Hematopoietic multipotent progenitor cell treated with erythropoietin and hydrocortisone succinate and interleukin-3 and kit ligand, for 8 days (in vitro differentiated cells): ENCODE results near the gene CAMK2B.

Experiments
- DNase-seq: peaks from one replicate; pipeline ENCODE4 v3.0.0-alpha.2; 2015

CAMK2B gene

DNA sequence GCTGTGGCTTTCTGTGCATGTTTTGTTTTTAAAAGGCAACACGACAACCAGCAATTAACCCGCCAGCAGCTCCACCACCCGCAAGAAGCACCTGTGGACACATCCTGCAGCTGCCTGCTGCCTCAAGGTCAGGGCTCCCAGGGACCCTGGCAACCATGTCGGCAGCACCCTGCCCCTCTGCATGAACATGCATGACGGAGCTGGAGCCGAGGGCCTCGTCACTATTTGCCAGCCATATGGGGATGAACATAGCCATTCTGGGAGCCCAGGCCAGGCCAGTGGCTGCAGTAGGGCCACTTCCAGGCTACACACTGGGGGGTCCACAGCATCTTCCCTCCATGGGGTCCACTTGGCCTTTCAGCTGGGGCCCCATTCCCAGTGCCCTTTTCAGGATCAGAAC is 52.9 kb downstream of the CAMK2B start:
- no peak for DNase-seq

DNA sequence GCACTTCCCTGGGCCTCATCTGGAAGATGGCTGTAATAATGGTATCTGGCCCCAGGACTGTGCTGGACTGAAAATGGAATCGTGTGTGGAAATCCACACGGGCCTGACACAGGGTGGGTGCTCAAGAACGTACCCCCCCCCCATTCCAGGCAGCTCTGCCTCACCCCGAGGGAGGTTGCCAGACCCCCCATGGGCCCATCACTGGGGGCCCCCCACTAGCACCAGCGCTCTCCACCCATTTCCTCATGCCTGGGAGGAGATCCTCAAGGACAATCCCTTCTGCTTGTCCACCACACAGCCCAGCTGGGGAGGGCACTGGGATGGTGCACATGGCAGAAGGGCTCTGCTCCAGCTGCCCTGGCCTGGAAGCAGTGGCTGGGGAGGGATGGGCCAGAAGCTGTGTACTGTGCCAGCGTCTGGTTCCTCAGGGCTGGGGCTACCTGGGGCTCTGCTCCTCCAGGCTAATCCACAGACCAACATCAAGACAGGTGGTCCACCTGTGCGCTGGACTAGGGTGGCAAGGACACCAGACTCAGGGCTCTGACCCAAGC is 55.4 kb downstream of the CAMK2B start:
- DNase-seq: no peak

DNA sequence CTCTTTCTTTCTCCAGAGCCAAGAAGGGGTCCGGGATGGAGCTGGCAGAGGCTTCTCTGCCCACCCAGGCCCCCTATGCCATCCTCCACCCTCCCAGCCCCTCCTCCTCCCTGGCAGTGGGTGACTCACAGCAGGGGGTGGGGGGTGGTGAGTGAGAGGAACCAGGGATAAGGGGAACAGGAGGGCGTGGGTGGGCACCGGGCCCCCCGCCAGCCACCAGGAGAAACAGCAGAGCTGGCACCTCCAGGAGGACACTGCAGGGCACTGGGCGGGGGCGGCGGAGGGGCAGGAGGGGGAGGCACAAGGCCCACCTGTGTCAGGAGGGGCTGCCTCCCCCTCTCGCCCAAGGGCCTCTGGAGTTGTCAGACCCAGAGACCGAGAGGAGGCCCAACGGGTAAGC is 56.0 kb downstream of the CAMK2B start:
- no peak for DNase-seq

DNA sequence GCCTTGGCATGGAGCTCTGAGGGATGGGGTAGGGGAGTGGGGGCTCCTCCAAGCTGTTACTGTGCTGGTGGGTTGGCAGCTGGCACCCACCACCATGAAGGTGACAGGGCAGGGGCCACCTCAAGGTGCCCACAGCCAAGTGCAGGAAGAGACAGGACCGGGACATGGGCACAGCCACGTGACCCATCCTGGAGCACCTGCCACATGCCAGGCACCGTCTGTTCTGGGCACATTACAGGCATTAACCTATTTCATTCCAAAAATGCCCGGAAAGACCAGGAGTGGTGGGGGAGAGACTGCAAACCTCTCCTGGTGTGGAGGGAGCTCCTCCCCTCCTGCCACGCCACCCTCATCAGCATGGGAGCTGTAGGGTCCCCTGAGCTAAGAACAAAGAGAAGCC is 56.7 kb downstream of the CAMK2B start:
- DNase-seq: no peak

DNA sequence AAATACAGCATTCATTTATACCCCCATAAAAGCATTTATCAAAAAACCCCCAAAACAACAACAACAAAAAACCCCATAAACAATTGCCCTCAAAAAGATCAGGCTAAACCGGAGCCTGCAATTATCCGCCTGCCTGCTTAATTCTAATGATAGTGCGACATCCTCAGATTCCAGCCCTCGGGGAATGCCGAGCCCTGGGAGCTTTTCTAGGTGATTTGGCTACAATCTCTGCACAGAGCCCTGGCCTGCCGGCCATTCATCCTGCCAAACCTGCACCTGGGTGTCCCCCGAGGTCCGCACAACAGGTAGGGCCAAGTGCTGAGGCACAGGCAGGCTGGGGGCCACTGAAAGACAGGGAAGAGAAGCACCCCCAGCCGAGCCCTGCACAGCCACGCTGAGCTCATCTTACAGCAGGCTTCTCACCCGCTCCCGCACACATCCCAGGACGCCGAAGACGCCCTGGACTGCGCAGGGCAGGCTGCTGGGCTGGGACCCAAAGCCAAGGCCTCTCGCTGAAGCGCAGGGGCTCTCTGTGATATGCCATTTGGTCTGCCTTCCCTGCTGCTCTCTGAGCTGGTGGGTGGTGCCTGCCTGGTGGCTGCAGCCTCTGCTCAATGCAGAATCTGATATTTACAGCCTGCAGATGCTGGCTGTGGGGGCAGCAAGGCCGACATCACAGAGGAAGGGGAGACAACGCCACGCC is 57.5 kb downstream of the CAMK2B start:
- no peak for DNase-seq

DNA sequence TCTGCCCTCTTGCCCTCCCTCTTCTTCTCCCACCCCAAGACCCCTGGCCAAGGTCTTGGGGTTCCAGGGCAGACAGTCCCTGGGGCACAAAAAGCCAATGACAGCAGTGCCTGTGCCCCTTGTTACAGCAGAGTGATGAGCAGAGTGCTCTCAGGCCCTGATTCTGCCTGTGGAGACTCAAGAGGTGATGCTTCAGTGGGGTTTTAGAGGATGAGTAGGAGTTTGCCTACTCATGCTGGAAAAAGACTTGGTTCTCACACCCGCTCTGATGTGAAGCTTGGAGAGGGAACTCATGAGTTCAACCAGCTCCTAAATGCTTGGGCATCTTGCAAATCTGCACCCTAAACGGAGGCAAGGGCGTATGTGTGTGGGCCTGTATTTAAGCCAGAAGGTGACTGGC is 58.2 kb downstream of the CAMK2B start:
- no peak for DNase-seq

DNA sequence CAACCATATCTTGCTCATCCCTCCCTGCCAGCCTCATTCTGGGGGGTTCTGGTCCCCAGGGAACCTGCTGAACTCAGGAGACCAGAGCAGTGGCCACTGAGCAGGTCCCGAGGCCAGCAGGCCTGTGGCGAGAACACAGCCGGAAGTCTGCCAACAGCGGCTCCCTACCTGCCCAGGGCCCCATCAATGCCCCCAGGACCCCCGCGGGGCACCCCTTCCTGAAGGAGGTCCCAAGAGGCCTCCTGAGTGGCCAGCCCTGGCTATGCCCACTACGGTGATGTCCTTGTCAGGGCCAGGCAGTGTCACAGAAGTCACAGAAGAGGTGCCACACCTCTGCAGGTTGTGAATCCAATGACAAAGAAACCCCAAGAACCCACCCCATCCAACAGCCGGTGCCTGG is 58.9 kb downstream of the CAMK2B start:
- DNase-seq: no peak

DNA sequence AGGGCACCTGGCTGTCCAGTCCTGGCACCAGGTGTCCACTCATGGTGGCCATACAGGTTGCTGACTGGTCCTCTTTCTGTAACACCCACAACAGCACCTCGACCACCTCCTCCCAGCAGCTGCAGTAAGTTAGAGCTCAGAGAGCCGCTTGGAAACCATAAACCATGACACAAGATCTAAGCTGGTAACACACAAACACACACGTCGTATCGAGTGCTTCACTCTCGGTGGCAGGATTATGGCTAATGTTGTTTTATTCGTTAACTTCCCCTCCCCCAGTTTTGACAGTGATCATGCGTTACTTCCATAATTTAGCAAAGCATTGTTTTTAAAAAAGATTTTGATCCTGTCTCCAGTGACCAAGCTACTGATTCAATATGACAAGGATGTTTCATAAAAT is 59.7 kb downstream of the CAMK2B start:
- DNase-seq: no peak

DNA sequence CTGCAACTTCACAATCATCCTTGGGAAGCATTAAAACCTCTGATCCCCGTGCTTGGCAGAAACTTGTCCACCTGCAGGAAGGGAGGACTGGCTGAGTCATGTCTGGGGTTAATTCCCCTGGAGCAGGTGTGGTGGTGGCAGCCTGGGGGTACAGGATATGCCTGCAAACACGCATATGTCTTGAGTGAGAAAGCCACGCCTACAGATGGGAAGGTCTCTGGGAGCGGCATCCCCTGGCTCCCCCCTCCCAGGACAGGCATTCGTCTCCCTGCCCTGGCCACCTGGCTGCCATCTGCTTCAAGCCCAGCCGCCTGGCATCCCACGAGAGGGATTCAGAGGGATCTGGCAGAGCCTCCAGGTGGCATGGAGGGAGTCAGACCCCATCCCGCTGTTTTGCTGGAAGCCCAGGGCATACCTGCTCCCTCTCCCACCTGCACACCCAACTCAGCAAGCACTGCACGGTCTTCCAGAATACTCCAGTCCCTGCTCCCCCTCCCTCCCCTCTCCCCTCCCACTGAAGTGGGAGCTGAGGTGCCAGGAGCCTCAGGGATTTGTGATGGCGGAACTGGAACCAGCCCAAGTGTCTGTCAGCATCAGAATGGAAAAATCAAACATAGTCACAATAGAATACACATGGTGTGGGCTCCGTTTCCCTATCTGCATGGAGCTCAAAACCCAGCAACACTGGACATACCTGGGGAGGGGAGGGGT is 61.0 kb downstream of the CAMK2B start:
- DNase-seq: no peak

DNA sequence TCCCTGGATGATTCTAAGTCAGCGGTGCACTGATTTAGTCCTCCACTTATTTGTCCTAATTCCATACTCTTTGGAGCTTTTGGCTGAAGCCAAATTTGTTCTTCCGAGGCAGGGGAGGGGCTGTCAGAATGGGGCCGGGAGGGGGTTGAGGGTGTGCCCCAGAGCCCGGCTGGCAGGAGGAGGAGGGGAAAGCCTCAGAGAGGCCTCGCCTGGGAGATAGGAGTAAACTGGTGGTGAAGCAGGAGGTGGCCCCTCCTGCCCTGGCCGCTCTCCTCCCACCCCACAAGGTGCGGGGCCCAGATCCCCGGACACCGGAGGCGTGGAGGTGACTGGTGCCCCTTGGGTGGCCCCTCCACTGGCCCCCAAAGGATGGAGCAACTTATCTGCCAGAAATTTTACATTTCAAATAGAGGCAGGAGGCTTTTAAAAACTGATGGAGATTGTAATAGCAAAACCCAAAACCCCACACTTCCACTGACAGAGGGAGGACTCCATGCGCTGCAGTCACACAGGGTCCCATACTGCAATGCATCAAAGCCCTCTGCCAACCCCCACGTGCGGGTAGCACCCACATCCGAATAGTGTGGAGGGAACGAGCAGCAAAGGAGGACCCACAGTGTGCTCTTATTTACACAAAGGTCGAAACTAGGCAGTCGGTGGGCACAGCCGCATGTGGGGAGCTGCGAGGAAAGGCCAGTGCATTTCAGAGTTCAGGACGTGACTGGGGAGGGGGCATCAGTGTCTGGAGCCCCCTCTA is 61.9 kb downstream of the CAMK2B start:
- DNase-seq: no peak

DNA sequence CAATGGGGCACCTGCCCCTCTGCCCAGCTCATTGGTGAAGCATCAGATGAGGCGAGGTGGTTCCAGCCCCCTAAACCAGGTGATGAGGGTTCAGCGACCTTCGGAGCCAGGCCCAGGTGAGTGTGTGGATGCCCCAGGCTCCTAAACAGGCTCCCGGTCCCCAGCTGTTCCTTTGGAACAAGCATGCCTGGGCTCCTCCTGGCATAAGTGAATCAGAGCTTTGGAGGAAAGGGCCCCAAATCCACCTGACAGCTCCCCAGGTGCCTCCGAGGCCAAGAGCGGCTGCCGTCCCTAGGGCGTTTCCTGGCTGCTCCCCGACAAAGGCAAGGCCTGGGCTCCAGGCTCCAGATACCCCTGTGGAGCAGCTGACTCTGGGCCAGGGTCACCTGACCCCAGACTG is 63.4 kb downstream of the CAMK2B start:
- no peak for DNase-seq

DNA sequence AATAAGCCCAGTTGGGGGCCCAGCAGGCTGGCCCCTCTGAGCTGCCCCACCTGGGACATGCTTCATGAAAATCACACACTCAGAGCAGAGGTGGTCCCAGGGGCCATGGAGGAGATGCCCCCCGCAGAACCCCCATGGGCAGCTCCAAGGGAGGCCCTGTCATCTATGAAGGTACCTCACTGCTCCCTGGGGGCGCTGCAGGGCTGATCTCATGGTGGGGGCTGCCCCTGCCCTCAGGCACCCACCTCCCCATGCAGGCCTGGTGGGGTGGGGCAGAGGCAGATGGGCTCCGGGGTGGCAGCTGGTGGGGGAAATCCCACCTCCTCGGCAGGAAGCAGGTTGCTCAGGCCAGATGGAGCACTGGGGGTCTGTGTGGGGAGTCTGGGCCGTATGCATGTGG is 64.2 kb downstream of the CAMK2B start:
- no peak for DNase-seq

DNA sequence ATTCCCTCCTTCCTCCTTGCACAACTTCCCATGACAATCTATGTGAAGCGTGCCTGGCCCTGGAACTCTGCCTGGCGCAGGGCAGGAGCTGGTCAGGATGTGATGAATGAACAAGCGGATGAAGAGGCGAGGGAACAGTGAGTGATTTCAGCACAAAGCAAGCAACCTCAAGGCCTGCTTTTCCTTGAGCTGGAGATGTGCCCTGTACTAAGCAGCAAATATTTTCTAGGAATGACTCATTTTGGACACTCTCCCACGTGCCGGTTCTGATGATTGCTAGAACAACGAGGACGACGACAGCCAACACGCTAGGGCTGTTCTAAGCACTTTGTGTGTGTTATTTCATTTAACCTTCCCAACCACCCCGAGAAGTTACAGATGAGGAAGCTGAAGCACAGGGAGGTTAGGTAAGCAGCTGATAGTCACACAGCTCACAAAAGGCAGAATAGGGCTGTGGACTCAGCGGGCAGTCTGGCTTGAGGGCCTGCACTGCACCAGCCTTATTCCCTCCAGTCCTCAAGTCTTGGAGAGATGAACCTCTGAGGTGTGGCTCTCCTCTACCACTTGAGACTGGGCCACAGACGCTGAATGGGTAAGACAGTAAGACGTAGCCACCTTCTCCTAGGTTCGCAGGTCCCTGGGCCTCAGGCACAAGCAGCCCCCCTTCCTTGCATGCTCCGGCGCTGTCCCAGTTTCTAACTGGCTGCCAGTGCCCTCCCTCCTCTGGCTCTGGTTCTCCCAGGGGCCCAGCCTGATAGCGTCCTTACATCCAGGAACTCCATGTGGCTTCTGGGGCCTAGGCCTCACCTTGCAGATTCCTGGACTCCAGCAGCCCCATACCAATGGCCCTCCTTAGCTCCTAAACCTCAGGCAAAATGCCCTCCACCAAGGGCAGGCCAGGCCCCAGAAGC is 65.6 kb downstream of the CAMK2B start:
- DNase-seq: no peak

DNA sequence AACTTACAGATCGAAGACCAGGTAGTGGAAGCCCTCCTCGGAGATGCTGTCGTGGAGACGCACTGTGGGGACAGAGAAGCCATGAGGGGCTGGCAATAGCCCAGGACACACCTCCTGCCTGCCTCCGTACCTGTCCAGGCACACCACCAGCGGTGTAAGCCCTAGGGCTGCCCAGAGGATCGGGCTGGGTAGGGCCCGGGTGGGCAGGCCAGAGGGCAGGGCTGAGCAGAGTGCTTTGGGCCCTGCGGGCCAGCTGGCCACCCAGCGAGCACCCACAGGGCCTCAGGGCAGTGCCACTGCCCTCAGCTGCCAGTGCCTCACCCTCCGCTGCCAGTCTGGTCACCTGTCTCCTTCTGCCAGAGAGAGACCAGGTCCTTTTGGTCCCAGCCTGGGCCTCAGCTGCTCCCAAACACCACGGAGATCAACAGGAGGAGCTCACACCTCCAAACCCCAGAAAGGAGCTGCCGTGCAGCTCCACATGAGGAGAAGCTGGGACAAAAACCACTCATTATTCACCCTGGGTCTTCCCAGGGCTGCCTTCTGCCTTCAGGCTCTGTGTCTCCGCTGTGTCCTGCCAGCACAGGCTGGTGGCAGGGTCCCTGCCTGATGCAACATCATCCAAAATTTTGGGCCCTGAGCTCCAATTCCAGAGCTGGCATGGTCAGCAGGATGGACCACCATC is 66.4 kb downstream of the CAMK2B start:
- DNase-seq: no peak

DNA sequence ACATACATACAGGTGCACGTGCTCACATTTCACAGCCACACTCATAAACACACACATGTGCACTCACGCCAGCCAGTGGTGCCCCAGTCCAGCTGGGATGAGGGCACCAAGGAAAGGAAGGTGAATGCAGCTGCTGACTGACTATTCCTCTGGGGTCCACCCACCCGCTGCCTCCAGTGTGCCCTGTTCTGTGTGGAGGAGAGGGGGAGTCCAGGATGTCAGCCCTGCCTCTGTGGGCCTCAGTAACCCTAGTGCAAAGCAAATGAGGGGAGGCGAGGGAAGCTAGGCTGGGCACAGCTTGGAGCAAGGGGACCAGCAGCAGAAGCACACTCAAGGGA is 67.0 kb downstream of the CAMK2B start:
- no peak for DNase-seq

DNA sequence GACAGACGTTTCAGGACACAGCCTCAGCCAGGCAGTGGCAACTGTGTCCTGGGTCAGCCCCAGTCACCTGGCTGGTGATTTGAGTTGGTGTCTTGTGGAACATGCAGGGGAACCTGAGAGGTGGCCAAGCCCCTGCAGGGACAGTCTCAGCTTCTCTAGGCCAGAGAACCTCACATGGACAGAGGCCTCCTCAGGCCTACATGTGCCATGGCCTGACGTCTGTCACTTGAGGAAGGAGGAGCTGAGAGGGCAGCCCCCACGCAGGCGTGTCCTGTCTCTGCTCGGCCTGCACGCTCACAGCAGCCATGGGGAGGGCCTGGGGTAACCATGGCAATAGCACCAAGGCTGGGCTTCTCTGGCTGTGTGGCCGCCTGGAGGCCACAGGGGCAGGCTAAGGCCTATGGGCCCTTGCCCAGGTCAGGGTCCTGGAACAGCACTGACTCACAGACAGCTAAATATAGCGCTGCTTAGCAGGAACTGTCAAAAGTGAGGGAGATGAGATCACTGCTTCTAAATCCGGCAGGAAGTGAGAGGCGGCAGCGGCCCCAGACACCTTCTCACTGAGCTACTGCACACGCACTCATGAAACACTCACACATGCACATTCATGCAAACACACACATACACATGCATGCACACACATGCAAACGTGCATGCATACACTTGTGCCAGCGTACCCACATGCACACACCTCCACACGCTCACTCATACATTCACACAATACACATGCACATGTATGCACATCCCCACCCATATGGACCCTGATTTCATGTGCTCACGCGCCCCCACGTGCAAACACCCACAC is 67.6 kb downstream of the CAMK2B start:
- peak; percentile 30 for DNase-seq

DNA sequence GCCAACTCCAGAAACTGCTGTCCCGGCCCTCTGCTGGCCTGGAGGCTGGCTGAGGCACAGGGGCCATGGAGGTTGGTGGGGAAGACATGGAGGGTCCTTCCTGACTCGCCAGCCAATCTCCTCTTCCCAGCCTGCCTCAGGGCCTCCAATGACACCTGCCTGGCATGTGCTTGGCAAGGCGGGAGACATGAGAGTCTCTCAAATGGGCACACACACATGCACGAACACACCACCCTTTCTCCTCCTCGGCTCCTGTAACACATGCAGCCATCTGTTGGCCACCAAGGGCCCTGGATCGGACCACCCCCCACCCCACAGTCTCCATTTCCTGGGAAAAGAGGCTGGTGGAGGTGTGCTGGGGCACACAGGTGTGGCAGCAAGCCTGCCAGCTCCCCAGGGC is 68.2 kb downstream of the CAMK2B start:
- no peak for DNase-seq

DNA sequence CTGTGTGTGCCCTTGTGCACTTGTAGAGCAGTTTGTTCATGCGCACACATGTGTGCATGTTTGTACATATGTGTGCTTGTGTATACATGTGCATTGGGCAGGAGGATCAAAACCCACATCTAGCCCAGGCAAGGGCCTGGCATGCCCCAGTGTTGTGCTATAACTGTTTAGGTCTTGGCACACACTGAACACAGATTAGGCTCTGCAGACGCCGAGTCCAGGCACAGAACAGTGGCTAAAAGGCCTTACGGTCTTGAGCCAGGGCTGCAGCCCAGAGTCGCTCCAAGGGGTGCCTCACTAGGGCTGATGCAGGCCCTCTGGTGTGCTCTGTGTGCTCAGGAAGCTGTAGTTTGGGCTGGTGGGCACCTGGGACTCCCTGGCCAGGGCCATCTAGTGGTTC is 68.9 kb downstream of the CAMK2B start:
- no peak for DNase-seq

DNA sequence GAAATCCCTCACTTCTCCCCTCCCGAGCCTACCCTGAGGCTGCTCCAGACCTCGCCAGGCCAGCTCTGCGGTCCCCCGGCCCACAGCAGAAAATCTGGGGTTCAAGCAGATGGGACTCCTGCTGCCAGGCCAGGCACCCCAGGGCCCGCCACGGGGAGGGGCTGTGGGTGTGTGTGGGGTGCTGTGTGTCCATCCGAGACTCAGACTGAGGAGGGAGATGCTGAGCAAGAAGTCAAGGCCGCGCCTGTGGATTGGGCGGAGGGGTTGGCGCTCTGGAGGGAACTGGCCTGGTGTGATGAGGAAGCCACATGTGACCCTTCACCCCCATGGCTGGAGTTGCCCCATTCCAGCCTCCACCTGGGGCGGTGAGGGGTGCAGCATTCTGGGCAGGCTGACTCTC is 73.5 kb downstream of the CAMK2B start:
- no peak for DNase-seq

DNA sequence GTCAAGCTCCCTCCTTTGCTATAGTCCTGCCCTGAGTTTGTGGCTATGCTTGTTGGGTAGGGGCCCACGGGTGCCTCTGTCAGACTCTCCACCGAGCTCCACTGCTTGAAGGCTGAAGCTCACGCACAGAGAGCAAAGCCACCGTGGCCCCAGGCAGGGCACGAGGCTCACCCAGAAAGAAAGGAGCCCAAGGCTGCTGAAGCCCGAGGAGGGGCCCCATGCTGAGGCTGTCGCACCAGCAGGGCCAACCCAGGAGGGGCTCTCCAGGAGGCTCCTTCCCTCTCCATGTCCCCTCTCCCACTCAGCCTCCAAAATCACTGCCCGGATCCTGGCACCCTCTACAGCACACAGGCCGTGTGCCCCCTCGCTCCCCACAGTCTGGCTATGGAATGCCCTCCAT is 74.1 kb downstream of the CAMK2B start:
- no peak for DNase-seq

DNA sequence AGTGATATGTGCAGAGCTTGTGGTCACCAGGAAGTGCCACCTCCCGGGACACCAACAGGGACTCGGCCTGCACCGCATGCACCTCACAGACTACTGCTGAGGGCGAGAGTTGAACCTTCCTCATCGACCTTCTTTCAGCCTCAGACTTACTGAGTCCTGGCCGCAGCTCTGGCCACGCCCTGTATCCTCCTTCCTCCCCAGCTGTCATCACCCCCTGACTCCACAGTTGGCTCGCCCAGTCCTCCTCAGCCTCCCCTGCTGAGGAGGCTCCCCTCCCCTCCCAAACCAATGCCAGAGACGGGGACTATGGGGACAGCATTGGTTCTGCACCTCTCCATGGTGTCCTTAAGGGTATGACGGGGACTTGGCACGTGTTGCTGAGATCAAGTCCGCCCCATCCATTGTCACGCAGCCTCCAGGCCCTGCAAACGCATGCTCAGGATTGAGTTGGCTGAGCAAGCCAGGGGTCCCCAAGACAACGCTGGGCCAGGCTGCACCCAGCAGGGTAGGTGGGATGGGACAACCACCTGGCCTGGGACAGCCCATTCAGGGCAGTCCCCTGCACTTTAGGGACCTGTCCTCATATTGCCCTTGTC is 75.7 kb downstream of the CAMK2B start:
- no peak for DNase-seq
